Measurements from ENCODE around the gene TRPV2. TPM values are rescaled to one million over a fixed set of nuclear protein-coding genes. Genes with fewer than 3 reads are reported as not detected.

Gene TRPV2
- total and polyA plus RNA-seq, 4 donors = 12.6 to 105 (median 45.7) TPM

DNA sequence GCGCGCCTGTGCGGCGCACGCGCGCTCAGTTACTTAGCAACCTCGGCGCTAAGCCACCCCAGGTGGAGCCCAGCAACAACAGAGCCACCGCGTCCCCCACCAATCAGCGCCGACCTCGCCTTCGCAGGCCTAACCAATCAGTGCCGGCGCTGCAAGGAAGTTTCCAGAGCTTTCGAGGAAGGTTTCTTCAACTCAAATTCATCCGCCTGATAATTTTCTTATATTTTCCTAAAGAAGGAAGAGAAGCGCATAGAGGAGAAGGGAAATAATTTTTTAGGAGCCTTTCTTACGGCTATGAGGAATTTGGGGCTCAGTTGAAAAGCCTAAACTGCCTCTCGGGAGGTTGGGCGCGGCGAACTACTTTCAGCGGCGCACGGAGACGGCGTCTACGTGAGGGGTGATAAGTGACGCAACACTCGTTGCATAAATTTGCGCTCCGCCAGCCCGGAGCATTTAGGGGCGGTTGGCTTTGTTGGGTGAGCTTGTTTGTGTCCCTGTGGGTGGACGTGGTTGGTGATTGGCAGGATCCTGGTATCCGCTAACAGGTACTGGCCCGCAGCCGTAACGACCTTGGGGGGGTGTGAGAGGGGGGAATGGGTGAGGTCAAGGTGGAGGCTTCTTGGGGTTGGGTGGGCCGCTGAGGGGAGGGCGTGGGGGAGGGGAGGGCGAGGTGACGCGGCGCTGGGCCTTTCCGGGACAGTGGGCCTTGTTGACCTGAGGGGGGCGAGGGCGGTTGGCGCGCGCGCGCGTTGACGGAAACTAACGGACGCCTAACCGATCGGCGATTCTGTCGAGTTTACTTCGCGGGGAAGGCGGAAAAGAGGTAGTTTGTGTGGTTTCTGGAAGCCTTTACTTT, 34.5 kb upstream of the TRPV2 start, which contains the start of gene UBB:
Gene UBB, plus strand, starts transcription at position 452 of the 856 bp plus-strand sequence. CDS start 817 bp downstream, outside the sequence.
- TF ChIP-seq CTCF (IDR thresholded peaks at IDR 0.05; ENCODE audit: control extremely low read depth, extremely low read depth) = no peak
- no peaks in the 10 kb centered on the region for H3K9me3 ChIP-seq (ENCODE audit: control insufficient read depth in 4 of 4, insufficient read depth in 3 of 4, low read length in 3 of 4)
- peaks cover 1 to 32% (median 13%) of the 10 kb centered on the region in 5 donors for H3K4me1 ChIP-seq (ENCODE audit: control insufficient read depth in 5 of 5, insufficient read depth in 5 of 5, low read length in 5 of 5)
- peak within 1 kb of the TSS; percentile 53 for H3K4me3 ChIP-seq
- DNase-seq (peak; percentile 99 to 100 (median 99)), ATAC-seq (ENCODE audit: insufficient read depth, low FRiP score) (peak; percentile 95)
- peak within 1 kb of the TSS; percentile 82 to 91 for H3K9ac ChIP-seq (ENCODE audit: insufficient read depth in 1 of 2, low read length in 2 of 2)
- no peaks in the 10 kb centered on the region for H3K27me3 ChIP-seq (ENCODE audit: control insufficient read depth in 3 of 3, insufficient read depth in 3 of 3, low read length in 2 of 3)
- H3K36me3 ChIP-seq (ENCODE audit: control insufficient read depth in 4 of 4, insufficient read depth in 4 of 4, low read length in 4 of 4) = peaks cover 1 to 23% (median 10%) of the 10 kb centered on the region in 4 donors
- H3K27ac ChIP-seq (ENCODE audit: low read depth in 1 of 2, low read length in 1 of 2) = peak within 1 kb of the TSS; percentile 82 to 92
- WGBS, 2 donors = 1% methylated on average over 65 to 67 of the region's 67 CpGs

GRCh38 chr17:16381496-16381820, 33.9 kb upstream of the TRPV2 start:
- Histone ChIP-seq H3K9ac (ENCODE audit: insufficient read depth in 1 of 2, low read length in 2 of 2) (peak overlapping the region; percentile 72 to 82), H3K27ac (ENCODE audit: low read depth in 1 of 2, low read length in 1 of 2) (peak overlapping the region; percentile 82 to 92), H3K4me1 (ENCODE audit: control insufficient read depth in 5 of 5, insufficient read depth in 5 of 5, low read length in 5 of 5) (peaks cover 1 to 32% (median 13%) of the 10 kb centered on the region in 5 donors), H3K9me3 (ENCODE audit: control insufficient read depth in 4 of 4, insufficient read depth in 3 of 4, low read length in 3 of 4) (no peaks in the 10 kb centered on the region), H3K36me3 (ENCODE audit: control insufficient read depth in 4 of 4, insufficient read depth in 4 of 4, low read length in 4 of 4) (peaks cover 1 to 23% (median 10%) of the 10 kb centered on the region in 4 donors), H3K4me3 (peak overlapping the region; percentile 53), H3K27me3 (ENCODE audit: control insufficient read depth in 3 of 3, insufficient read depth in 3 of 3, low read length in 2 of 3) (no peaks in the 10 kb centered on the region)
- WGBS, 2 donors = 1% methylated on average over 14 of the region's 14 CpGs
- no peak for DNase-seq
- TF ChIP-seq CTCF (IDR thresholded peaks at IDR 0.05; ENCODE audit: control extremely low read depth, extremely low read depth) = no peak
- no peak for ATAC-seq (ENCODE audit: insufficient read depth, low FRiP score)

DNA sequence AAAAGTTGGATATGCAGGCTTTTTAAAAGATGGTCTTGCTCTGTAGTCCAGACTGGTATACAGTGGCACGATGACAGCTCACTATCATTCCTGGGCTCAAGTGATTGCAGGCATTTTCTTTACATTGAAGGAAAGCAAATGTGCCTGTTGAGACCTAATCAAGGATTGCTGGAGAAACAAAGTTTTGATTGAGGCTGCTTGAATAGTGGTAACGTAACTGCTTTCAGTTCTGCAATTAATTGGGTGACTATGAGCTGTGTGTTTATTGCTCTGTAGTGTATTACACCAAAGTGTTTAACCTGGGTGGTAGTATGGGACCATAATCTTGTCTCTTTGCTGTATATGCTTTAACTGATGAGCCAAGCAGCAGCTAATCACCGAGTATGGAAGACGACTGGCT, 32.2 kb upstream of the TRPV2 start:
- H3K4me1 ChIP-seq (ENCODE audit: control insufficient read depth in 5 of 5, insufficient read depth in 5 of 5, low read length in 5 of 5) = peaks cover 1 to 28% (median 13%) of the 10 kb centered on the region in 5 donors
- no peaks in the 10 kb centered on the region for H3K9me3 ChIP-seq (ENCODE audit: control insufficient read depth in 4 of 4, insufficient read depth in 3 of 4, low read length in 3 of 4)
- peak overlapping the region in 1 of 2 donors; percentile 5 for H3K27ac ChIP-seq (ENCODE audit: low read depth in 1 of 2, low read length in 1 of 2)
- no peaks in the 10 kb centered on the region for H3K27me3 ChIP-seq (ENCODE audit: control insufficient read depth in 3 of 3, insufficient read depth in 3 of 3, low read length in 2 of 3)
- peaks cover 1 to 23% (median 10%) of the 10 kb centered on the region in 4 donors for H3K36me3 ChIP-seq (ENCODE audit: control insufficient read depth in 4 of 4, insufficient read depth in 4 of 4, low read length in 4 of 4)
- no peak overlapping the region for H3K9ac ChIP-seq (ENCODE audit: insufficient read depth in 1 of 2, low read length in 2 of 2)
- H3K4me3 ChIP-seq = no peak overlapping the region
- no peak for TF ChIP-seq CTCF (IDR thresholded peaks at IDR 0.05; ENCODE audit: control extremely low read depth, extremely low read depth)
- DNase-seq (no peak), ATAC-seq (ENCODE audit: insufficient read depth, low FRiP score) (no peak)
- WGBS, 2 donors = 51 to 66% methylated on average over 4 of the region's 4 CpGs
